GM21526 (cell line): ENCODE results near the gene CAMKMT.

Experiments used
- ATAC-seq: cut with Tn5 transposase; IDR thresholded peaks from one replicate; pipeline ENCODE4 v1.9.1; 2021; ENCODE audit warnings: moderate library complexity; ENCODE audit not compliant: unreplicated experiment, low FRiP score

CAMKMT gene

DNA sequence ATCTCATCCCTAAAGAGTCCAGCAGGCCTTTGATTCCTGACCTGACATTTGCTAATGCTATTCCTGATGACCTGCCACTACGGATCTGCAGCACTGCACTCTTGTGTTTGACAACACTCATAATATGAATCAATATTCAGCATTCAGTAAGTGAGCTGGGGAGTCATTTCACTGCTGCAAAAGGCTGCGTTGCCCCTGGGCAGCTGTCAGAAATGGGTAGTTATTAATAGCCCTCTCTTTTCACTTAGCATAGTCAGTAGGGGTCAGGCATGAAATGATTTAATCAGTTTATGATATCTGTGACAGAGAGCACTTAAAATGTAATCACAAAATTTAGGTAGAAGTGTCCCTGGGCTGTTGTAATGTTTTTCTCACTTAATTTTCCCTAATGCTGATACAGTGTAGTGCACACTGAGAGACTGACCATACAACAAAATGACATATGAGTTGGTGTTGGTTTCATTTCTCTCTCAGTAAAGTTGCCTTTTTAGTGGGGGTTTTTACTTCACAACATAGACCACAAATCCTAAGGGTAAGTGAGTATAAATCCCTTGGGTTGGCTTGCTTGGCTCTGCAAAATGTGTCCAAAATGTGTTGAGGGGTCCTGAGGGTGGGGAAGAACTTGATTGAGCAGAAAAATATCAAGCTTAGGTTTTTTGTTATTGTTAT, 184.8 kb downstream of the CAMKMT start:
- no peak for ATAC-seq

- ATAC-seq = no peak
Measured at GRCh38 chr2:44547718-44548117, 186.0 kb downstream of the CAMKMT start.

DNA sequence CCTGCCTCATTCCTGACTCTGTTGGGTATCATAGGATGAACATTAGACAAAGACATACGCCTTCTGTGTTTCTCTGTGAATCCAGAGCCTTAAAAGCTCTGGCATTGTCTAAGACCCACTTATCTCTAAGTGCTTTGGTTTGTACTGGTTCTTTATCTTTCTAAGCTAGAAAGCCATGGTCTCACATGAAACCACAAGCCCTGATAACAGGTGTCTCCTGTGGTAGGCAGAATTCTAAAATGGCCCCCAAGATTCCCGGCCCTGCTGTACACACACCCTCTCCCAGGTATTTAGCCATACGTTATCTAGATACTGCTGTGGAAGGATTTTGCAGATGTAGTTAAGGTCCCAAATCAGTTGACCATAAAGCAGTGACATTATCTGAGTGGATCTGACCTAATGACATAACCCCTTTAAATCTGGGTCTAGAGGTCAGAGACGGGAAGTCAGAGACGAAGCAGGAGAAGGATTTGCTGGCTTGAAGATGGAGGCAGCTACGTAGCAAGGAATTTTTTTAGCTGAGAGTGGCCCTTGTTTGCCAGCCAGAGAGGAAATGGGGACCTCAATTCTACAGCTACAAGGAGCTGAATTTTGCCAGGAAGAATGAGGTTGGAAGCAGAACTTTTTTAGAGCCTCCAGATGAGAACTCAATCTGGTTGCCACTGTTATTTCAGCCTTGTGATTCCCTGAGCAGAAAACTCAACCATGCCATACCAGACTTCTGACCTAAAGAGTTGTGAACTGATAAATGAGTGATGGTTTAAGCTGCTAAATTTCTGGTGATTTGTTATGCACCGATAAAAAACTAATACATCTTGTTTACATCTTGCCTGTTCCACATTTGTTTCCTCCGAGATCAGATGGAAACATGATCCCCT, 186.7 kb downstream of the CAMKMT start:
- no peak for ATAC-seq

DNA sequence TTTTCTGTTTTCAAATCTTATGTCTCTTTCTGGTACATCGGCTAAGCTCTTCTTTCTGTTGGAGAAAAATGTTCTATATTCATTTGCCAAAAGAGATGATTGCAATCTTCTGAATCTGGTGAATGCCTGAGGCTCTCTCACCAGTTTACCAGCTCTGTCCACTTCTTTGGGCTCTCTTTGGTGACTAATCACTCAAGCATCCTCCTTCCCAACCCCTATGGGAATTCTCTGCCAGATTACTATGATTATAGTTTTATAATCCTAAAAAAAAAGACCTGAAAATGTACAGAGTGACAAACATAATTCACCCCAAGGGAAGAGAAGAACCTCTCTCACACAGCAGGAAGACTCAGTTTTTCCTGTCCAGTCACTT, 187.3 kb downstream of the CAMKMT start:
- no peak for ATAC-seq

DNA sequence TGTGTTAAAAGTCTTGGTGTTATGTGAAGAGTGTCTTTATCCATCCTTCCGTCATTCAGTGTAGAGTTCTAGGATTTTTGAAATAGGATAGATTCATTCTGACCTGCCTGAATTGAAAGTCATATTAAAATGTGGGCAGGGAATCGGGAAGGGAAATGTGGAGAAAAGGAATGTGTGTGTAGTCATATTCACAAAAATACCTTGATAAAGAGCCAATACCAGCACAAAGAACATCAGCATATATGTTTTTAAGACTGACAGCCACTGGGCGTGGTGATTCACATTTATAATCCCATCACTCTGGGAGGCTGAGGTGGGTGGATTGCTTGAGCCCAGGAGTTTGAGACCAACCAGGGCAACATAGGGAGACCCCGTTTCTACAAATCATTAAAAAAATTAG, 188.1 kb downstream of the CAMKMT start:
- ATAC-seq = no peak

GRCh38 chr2:44550561-44550960, 188.8 kb downstream of the CAMKMT start:
- no peak for ATAC-seq

- ATAC-seq = no peak
Measured at GRCh38 chr2:44551497-44551896, 189.8 kb downstream of the CAMKMT start.

DNA sequence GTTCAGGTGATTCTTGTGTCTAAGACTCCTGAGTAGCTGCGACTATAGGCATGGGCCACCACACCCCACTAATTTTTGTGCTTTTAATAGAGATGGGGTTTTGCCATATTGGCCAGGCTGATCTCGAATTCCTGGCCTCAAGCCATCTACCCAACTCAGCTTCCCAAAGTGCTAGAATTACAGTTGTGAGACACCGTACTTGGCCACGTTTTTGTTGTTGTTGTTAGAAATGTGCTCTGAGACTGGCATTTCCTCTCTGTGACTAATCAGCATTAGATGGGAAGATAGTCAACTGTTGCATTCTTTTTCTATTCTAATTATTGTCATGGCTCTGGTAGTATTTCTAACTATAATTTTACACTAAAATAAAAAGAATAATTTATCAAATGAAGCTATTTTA, 191.7 kb downstream of the CAMKMT start:
- ATAC-seq = no peak

DNA sequence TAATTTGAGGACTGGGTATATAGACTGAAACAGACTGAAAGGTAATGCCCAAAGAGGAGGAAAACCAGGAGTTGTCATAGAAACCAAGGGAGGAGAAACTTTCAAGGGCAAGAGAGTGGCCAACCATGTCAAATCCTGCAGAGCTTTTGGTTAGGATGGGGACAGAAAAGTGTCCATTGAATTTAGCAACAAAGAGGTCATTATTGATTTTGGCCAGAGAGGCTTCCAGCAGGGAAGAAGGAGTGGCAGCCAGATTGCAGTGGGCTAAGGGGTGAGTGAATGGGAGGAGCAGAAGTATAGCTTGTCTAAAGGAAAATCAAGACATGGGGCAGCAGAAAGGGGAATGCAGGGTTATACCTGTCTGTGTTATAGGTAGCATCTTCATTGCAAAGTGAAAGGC, 194.0 kb downstream of the CAMKMT start:
- ATAC-seq = no peak

DNA sequence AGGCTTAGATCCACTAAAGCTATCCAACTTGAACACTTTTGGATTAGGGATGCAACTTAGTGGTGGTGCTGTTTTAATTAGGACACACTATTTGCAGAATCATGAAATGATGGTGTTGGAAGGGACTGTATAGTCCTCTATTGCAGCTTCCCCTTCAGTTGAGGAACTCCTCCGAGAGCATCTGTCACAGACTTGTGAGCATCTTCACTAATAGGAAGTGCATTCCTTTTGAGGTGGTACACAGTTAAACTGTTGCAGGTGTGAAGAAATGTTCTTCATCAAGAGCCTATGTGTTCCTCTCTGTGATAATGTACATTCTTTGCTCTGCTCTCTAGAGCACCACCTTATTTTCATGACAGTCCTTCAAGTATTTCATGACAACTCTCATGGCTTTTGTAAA, 197.4 kb downstream of the CAMKMT start:
- ATAC-seq = no peak

GRCh38 chr2:44560352-44560751, 198.6 kb downstream of the CAMKMT start:
- no peak for ATAC-seq

GRCh38 chr2:44560941-44561340, 199.2 kb downstream of the CAMKMT start:
- no peak for ATAC-seq

GRCh38 chr2:44562737-44563136, 201.0 kb downstream of the CAMKMT start:
- no peak for ATAC-seq

DNA sequence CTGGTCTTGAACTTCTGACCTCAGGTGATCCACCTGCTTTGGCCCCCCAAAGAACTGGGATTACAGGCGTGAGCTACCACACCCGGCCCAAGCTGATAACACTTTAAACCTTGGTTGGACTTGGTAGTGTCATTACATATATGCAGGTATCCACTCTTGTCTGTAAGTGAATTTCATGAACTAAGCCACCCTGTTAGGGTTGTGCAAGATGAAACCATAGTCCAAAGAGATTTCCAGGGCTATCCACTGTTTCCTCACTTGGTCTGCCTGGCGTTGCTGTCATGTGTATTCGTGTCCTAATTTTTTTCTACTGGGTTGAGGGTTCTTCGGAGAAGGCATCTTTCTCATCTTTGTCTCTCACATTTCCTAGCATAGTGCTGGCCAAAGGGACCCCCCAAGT, 203.0 kb downstream of the CAMKMT start:
- ATAC-seq = no peak

DNA sequence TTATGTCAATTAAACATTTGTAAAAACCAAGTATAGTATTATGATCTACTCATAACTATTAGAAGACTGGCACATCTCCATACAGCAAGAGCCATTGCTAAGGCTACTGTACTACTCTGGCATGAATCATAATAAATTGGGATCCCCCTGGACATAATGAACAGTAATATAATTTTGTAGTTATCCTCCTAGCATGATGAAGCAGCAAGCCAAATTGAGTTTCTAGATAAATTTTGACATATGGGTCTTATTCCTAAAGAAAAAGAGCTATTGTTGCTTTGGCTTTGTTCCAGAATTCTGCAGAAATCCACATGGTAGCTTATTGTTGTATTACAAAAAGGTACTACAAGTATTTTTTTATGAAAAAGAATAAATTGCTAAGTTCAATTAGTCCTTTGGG, 204.3 kb downstream of the CAMKMT start:
- ATAC-seq = no peak

- ATAC-seq = no peak
Measured at GRCh38 chr2:44569491-44569890, 207.7 kb downstream of the CAMKMT start.

- ATAC-seq = no peak
Measured at GRCh38 chr2:44570271-44570670, 208.5 kb downstream of the CAMKMT start.

DNA sequence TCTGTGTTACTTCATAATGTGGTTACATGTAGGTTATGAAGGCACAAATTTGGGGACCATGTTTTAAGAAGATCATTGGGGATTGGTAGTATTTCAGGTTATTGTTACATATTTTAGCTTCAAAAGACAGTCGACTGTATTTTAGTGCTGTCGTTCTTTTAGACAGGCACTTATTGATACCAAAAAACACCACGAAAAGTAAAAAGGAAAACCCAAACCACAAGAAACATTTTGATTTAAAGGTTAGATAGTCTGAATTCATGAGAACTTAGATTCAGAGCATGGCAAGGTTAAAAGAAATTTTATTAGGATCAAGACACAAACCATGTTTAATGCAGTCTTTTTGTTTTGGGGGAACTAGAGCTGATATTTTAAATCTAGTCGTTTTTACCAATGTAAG, 209.0 kb downstream of the CAMKMT start:
- no peak for ATAC-seq

- ATAC-seq = no peak
Measured at GRCh38 chr2:44572196-44572900, 210.6 kb downstream of the CAMKMT start.

DNA sequence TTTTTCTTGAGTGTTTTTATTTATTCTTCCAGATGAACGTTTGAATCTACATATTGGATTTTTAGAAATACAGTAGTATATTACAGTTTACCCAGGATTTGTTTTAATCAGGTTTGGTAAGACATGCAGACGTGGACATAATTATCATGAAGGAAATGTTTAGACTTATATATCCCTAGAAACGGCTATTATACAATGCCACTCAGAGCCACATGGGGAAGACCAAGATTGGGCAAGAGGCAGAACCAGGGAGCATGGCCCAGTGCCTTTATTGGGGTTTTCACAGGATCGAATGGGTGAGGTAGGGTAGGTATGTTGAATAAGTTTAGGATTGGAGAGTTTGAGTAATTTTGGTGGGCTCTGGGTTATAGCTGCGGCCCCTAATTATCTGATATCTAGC, 212.2 kb downstream of the CAMKMT start:
- ATAC-seq = no peak

DNA sequence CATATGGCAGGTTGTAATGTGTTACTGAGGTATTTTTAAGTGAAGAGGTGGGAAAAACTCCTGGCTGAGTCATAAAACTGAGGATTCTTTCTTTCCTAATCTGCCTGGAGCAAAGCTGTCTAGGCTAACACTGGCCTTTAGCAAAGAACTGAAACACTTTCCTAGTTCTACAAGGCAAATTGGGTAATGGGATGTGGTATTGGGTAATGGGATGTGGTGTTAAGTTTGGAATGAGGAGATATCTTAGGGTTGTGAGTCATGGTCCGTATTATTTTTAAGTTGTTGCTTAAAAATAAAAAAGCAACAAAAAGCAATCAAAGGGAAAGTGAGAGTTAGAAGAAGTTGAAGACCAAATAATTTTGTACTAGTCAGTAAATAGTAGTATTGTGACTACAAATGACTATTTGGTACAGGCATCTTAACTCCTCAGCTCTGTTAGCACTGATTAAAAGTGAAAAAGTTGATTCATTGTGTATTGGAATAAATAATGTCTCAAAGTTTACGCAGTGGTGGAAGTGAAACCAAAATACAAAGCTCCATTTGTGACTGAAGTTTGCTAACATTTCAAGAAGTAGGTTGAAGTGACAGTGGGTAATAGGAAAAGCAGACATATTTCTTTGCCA, 216.8 kb downstream of the CAMKMT start:
- ATAC-seq = no peak
